DMS53 treated with DMSO at 0.1 percent for 48 hours (cell line): ENCODE measurements around the gene POMGNT1.
A peak's percentile ranks its signal among the peaks of the same experiment; 100 is the strongest.

Experiments
- DNase-seq: peaks from one replicate; lab custom pipeline; 2025; ENCODE audit not compliant: unreplicated experiment; lab: John Stamatoyannopoulos, UW

POMGNT1 gene

DNA sequence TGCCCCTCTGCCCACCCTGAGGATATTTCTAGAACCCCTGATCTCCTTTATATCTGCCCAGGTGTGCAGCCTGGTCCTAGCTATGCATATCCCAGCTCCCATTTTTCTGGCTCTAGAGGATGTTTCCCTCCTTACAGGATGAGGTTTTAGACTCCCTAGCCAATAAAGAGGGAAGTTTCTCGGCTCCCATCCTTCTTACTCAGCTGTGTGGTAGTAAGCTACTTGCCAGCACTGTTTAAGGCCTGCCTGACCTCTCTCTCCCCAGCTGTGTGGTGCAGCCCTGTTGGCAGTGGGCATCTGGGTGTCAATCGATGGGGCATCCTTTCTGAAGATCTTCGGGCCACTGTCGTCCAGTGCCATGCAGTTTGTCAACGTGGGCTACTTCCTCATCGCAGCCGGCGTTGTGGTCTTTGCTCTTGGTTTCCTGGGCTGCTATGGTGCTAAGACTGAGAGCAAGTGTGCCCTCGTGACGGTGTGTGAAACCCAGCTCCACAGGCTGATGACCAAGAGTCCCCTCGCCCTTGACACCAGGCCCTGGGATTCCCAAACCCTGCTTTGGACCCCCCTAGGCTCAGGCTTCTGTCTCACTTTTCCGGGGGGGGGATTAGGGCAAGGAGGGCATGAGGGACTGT lies 14.2 kb downstream of the POMGNT1 start:
- no peak for DNase-seq

DNA sequence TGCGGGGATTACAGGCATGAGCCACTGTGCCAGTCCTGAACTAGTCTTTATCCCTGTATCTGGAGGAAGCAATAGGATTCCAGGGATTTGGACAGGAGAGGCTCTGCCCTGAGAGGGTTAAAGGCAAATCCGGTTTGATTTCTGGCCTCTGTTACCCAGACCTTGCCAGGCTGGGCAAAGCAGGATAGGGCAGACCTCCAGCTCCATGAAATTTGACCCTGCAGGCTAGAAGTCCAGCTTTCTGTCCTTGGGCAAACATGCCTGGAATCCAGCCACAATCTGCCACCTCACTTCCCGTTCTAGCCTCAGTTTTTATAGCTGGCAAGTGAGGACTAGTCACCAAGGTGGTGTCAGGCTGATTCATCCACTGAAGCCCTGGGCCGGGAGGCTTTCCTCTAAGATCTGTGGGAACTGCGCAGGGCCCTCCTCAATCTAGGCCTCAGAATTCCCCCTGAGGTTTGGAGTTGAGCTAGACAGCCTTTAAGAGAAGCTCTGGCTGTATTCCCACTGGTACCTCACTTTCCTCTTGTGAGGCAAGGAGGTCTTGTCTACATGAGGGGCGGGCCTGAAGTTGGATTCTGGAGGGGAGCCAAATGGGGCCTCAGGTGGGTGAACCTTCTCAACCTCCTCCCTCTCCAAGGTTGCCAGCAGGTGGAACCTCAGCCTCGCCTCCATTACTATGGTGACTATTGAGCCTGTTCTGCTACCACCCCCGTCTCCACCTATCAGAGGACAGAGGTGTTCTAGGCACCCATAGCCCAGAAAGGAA lies 15.0 kb downstream of the POMGNT1 start:
- peak; percentile 98 for DNase-seq

DNA sequence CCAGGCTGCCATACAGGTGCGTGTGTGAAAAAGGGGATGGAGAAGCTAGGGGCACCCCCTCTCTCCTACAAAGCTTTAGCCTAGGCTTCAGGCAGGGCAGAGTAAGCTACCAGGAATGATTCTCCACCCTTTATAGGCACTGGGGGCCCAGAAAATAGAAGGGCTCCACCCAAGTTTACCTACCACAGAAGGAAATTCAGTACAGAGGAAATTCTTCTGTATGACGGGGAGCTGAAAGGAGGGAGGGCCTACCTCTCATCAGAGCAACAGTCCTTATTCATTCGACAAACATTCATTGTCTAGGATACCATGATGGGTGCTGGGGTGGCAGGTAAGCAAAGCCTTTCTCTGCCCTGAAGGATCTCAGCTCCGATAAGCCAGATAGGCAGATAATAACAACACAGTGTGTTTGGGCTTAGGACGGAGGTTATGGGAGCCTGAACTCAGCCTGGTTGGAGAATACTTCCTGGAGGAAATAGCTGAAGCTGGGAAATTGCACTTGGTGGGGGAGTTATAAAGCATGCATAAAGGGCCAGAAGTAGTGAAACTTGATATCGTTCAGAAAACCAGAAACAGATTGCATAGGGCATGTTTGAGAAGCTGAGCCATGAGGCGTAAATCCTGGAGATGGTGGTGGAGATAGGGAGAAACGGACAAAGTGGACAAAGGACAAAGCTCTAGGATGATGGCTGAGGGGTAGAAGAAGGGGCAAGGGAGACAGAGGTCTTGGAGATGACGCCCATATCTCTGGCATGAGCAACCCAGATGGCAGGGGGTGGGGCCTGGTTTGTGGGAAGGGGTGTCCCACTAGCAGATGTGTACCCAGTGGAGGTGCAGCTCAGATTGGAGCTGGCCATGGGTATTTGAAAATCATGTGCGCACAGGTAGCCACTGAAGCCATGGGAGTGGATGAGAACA lies 16.6 kb downstream of the POMGNT1 start:
- peak; percentile 60 for DNase-seq

DNA sequence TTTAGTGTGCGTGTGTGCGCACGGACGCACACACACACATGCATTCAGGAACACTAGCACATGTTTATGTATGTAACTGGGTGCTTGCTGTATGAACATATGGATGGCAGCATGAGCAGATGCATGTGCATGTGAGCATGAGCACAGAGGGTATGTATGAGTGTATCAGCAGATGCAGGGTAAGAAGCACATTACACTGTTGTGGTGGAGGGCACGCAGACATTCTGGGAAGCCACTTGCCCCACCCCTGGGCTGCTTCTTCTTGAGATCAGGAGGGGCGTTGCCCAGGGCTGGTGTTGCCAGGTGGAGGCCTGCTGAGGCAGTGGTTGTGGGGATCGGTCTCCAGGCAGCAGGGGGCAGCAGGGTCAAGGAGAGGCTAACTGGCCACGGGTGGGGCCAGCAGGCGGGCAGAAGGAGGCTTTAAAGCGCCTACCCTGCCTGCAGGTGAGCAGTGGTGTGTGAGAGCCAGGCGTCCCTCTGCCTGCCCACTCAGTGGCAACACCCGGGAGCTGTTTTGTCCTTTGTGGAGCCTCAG lies 18.1 kb downstream of the POMGNT1 start:
- no peak for DNase-seq

DNA sequence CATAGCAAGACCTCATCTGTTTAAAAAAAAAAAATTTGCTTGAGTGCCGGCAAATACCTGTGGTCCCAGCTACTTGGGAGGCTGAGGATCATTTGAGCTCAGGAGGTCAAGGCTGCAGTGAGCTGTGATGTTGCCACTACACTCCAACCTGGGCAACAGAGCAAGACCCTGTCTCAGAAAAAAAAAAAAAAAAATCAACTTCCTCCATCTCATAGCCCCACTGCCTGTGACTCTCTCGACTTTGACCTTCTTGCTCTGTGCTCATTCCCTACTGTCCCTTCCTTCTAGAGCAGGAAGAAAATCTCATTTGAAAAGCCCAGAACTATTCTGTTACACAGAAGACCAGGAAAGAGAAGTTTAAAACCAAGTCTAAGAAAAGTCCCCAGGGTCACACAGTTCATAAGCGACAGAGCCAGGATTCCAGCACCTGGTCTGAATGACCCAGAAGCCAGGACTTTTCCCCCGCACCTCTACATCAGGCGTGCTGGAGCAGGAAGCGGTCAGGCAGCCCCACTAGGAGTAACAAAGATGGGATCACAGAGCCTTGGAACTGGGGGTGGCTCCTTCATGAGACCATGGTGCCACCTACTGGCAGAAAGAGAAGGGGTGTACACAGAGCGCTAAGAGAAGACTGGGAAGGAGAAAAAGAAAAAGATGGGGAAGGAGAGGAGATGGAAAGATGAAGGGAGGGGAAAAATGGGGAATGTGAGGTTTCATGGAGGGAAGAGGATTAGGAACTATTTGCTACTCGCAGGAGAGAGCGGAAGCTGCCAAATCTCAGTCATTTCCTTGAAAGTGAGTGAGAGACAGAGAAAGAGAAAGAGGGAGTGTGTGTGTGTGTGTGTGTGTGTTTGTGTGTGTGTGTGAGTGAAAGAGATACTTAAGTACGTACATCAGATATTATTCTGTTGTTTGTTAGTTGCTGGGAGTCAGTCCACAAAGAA lies 18.8 kb downstream of the POMGNT1 start:
- peak; percentile 94 for DNase-seq

DNA sequence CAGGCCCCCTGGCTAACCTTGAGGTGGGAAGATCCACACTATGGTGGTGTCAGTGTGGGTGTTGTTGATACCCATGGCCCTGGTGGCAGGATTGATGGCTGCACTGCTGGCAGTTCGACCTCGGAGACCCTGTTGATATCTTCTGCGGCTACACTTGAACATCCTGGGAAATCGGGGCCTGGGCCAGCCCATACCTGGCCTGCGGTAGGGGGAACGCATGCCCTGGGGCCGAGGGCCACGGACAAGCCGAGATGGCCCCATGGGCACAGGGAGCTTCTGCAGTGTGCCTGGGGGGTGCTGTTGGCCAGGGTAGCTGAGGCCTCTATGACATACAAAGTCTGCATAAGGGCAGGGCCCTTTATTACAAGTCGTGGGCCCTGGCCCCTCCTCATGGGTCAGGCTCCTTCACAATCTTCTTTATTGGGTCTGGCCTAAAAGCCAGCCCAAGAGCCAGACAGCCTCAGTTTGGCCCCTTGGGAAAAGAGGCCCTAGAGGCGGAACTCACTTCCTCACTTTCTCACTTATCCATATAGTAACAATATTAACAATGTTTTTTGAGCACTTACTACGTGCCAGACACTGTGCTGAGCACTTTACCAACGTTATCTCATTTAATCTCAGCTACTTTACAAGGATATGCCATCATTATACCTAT lies 21.9 kb downstream of the POMGNT1 start, which contains the start of gene P3R3URF:
Gene P3R3URF (minus strand): TSS at position 278 of the 655 bp plus-strand sequence. CDS start 17 bp downstream, at position 261.
- DNase-seq: no peak

DNA sequence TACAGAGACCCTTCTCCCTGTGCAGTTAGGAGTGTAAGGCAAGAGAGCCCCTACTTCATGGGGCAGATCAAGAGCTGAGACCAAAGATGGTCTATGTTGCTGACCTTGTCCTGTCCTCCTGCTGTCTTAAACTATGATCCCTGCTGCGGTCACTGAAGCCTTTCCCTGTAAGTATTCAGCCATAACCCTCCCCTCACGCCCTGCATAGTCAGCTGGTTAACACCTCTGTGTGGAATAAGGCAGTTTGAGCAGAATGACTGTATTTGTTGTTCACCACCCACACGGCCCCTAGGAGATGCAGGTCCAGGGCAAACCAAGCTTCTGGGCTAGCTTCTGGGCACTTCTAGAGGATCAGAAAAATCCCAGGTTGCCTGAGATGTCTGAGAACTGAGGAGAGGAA lies 23.0 kb downstream of the POMGNT1 start:
- DNase-seq: no peak

DNA sequence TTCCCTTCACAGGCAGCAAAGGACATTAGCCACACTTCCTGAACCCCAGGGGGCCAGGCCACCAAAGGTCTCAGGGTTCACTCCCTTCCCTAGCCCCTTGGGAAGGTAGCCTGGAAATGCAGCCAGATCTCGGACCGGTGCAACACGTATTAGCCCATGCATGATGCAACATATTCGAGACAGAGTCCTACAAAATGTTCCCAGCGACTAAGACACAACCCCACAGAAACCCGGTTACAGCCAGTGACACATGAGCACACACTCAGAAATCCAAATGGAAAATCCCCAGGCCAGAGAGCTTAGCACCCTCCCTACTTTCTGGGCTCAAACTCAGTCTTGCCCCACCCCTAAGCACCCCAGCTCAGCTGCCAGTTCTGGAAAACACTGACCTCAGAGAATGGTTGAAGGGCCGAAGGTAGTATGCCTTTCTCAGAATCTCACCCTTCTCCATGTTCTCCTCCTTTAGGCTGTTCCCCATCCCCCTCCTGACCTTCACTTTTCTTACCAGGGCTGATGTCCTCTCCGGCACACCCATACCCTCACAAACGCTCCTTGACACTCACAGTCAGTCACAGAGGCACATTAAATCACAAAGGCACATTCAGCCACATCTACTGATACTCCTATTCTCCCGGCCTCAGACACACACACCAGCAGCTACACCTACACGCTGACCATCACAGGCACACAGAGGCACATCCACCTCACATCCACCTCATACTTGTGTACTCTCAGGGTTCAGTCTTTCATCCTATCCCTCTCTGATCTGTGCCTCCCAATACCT lies 23.6 kb downstream of the POMGNT1 start, which contains the start of gene TSPAN1:
Gene TSPAN1 (plus strand): TSS at position 640 of the 784 bp plus-strand sequence. CDS start 6,021 bp downstream, outside the sequence.
- no peak for DNase-seq

DNA sequence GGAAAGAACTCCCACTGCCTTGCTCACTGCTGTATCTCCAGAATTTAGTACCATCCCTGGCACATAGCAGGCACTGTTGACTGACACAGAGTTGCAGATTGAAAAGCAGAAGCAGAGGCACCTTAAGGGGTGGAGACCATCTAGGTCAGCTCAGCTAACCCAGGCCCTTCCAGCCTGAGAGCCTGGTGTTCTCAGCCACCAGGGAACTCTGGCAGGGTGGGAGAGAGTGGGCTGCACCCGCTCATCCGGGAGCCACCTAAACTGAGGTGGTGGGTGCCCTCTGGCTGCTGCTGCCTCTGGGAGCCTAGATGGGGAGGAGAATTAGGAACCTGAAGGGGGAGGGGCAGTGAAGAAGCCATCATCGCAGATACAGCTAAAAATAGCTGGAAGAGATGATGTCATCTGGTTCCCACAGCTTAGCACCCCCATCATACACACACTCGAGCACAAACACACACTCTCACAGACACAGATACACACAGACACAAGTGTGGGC lies 24.8 kb downstream of the POMGNT1 start:
- peak; percentile 60 for DNase-seq

DNA sequence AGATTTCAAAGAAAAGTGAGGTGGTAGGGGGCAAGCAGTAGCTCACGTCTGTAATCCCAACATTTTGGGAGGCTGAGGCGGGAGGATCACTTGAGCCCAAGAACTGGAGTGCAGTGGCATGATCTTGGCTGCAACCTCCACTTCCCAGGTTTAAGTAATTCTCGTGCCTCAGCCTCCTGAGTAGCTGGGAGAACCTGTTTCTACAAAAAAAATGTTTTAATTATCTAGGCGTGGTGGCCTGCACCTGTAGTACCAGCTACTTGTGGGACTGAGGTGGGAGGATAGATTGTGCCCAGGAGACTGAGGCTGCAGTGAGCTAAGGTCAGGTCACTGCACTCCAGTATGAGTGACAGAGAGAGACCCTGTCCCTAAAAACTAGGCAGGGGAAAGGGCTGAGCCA lies 25.9 kb downstream of the POMGNT1 start:
- peak; percentile 28 for DNase-seq

DNA sequence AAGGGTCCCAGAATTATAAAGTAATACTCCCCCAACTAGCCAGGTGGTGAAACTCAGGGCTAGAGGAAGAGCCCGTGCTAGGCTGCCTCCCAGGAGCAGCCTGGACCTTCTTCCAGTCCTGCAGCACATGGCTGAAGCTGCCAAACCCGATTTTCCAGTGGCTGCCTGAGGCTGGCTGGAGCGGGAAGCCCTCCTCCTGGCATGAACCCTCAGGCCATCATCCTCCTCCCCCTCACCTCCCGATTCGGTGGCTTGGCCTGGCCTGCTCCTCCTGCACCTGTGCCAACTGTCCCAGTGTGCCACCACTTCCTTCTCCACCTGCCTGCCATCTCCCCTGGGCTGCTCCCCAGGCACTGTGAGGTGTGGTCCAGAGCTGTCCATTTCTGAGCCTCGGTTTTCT lies 26.4 kb downstream of the POMGNT1 start:
- peak; percentile 90 for DNase-seq

DNA sequence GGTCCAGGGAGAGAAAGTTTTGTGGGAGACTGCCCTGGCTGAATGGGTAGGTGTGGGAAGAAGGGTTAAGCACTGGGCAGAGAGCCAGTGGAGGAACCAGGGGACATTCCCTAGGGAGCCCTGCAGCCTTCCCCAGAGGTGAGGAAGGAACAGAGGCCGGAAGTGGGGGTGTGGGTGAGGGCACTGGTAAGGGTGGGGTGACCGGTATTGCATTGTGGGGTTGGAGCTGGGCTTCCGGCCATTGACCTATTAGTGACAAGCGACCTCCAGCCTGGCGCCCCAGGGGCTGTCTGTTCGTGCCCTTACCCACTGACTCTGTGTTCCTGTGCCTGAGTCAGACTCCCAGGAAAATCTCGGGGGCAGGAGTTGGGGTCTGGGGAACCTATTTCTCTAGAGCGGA lies 26.9 kb downstream of the POMGNT1 start:
- no peak for DNase-seq

DNA sequence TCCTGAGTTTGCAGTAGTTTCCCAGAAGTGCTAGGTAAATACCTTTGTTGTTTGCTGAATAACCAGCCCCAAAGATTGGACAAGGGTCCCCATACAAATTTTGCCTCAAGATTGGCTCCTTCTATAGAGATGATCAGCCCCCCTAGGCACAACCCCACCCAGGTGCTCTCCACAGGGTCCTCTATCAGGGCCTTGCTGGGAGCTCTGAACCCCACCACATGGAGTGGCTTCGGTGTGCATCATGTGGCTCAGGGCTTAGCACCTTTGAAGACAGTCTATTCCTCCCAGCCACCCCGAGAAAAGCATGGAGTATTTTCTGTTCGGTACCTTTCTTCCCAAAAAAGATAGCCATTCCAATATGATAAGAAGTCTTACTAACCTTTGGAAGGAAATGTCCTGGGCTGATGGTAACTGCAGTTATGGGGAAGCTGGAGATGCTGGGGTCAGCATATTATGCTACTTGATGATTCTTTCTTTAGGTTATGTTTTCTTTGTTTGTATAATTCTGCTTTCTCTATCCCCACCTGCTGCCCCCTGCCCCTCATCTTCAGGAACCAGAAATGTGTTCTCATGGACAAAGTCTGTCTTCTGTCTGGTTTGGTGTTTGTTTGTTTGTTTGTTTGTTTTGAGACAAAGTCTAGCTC lies 28.3 kb downstream of the POMGNT1 start:
- no peak for DNase-seq

DNA sequence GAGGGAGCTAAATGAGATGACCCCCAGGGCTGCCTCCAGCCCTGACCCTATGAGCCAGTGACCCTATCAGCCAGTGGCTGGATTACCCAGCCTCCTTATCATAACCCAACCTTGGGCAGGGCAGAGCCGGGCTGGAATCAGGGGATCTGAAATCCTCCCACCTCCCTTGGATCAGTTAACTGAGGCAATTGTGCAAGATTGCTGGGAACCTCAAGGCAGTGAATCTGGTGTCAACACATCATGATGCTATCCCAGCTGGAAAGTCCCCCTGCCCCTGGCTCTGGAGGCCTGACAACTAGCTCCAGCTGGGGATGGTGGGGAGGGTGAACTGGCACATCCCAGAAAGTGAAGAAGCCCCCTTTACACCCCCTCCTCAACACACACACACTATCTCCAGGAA lies 29.8 kb downstream of the POMGNT1 start:
- DNase-seq: no peak

DNA sequence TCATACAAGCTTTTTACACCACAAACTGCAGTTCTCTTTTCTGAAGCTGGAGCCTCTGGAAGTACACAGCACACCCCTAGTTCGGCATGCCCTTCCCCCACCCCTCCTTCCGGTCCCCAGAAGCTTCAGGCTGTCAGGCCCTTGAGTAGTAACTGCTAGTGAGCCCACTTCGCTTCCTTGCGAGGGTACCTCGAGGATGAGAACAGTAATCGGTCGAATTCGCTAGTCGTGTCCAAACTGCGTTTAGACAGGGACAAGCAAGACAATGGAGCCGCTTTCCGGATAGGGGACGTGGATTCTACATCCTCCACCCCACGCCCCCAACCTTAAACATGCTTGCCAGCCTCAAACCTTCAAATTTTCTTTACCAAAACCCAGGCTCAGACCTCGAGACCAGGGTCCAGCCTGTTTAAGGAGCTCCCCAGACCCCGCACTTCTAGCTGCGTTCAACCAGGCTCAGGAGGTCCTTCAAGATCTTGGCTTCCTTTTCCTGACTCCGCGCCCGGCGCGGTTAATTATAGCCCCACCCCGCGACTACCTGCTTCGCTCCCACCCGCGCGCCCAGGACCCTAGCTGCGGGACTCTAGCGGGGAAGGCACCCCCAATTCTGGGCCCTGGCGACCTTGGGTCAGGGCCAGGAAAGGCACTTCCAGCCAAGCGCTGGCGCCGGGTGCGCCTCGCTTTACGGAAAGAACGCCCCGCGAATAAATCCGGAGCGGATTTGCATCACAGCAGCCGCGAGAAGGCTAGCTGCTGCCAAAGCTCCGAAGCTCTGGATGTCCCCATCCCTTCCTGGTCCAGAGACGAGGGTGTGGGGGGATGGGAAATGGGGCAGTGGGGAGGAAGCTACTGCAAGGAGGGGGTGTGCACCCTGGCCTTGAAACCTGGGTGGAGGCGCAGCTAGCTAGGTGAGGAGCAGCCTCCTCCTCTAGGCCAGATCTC lies 31.4 kb downstream of the POMGNT1 start:
- DNase-seq: peak; percentile 63

DNA sequence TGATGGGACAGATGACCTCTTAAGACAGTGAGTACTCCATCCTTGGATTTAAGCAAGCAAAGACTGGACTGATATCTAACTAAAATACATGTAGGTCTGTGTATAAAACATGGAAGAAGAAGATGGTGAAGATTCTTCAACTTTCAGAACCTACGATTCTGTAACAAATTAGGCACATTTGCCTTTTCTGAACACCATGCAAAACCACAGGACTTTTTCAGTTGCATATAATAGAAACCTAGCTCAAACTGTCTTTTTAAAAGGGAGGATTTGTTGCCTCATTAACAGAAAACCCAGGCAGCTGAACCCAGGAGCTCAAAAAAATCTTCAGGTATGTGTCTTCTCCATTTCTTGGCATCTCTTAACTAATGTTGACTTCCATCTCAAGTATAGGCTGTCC lies 38.0 kb downstream of the POMGNT1 start:
- no peak for DNase-seq

DNA sequence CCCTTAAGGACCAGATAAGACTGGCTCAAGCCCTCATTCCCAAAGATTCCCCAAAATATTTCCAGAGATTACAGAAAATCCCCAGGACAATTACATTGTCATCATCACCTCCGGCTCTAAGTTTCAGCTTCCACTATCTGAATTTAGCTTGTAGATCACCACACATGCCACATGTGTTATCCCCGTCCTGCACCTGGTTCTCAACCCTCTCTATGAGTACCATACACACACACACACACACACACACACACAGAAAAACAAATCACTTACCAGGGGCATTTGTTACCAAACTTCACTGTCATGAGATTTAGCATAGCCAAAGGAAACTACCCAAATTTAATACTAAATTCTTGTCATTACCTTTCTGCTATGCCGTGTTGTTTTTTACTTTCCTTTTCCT lies 38.7 kb downstream of the POMGNT1 start:
- DNase-seq: no peak
